ENCODE data around the gene EEF1G. TPM values are rescaled to one million over a fixed set of nuclear protein-coding genes. Genes with fewer than 3 reads are reported as not detected.

EEF1G gene
- total RNA-seq, 1 experiment from 2014 or later, result 2,004 TPM

- H3K4me1 ChIP-seq, result peaks cover 67% of the 10 kb centered on the region
- TF ChIP-seq, protein P1, sequence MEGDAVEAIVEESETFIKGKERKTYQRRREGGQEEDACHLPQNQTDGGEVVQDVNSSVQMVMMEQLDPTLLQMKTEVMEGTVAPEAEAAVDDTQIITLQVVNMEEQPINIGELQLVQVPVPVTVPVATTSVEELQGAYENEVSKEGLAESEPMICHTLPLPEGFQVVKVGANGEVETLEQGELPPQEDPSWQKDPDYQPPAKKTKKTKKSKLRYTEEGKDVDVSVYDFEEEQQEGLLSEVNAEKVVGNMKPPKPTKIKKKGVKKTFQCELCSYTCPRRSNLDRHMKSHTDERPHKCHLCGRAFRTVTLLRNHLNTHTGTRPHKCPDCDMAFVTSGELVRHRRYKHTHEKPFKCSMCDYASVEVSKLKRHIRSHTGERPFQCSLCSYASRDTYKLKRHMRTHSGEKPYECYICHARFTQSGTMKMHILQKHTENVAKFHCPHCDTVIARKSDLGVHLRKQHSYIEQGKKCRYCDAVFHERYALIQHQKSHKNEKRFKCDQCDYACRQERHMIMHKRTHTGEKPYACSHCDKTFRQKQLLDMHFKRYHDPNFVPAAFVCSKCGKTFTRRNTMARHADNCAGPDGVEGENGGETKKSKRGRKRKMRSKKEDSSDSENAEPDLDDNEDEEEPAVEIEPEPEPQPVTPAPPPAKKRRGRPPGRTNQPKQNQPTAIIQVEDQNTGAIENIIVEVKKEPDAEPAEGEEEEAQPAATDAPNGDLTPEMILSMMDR (IDR thresholded peaks at IDR 0.05; ENCODE audit: insufficient read depth in 1 of 2, low read depth in 1 of 2, low read length in 1 of 2, severe bottlenecking in 1 of 2, unreplicated experiment in 1 of 2), result no peak
- no peaks in the 10 kb centered on the region for H3K27me3 Mint-ChIP-seq (ENCODE audit: insufficient read depth, unreplicated experiment)
- CTCF ChIA-PET, result no interaction called here
- peak overlapping the region; percentile 63 for H3K27ac Mint-ChIP-seq (ENCODE audit: unreplicated experiment)
- BruUV-seq (replicated peaks), result no TSS peak
- H3K36me3 ChIP-seq (ENCODE audit: control insufficient read depth, insufficient read depth, low read length), result no peaks in the 10 kb centered on the region
- peak overlapping the region; percentile 13; the same call in 1 of the 2 replicates for H3K4me3 ChIP-seq (ENCODE audit: low read depth, low read length)
- peaks cover 72% of the 10 kb centered on the region for H3K36me3 Mint-ChIP-seq (ENCODE audit: insufficient read depth, unreplicated experiment)
- POLR2A ChIA-PET, result no interaction called here
- intact Hi-C loops (cut with micrococcal nuclease; ENCODE audit: unreplicated experiment), result no loop called here
- no peaks in the 10 kb centered on the region for H3K27me3 ChIP-seq (replicated peaks; ENCODE audit: control insufficient read depth, insufficient read depth, low read length)
- no peaks in the 10 kb centered on the region for H3K9me3 Mint-ChIP-seq (ENCODE audit: unreplicated experiment)
- peaks cover 41% of the 10 kb centered on the region for H3K4me1 Mint-ChIP-seq (ENCODE audit: low read depth, unreplicated experiment)
- H3K4me3 Mint-ChIP-seq (ENCODE audit: unreplicated experiment), result peak overlapping the region; percentile 100
- peak in 1 of 2 experiments; percentile 68 for DNase-seq
- H3K9me3 ChIP-seq, result no peaks in the 10 kb centered on the region
Observed at GRCh38 chr11:62548545-62549335, 25.0 kb downstream of the EEF1G start.

- Mint-ChIP-seq H3K9me3 (ENCODE audit: unreplicated experiment) (no peaks in the 10 kb centered on the region), H3K36me3 (ENCODE audit: insufficient read depth, unreplicated experiment) (peaks cover 69% of the 10 kb centered on the region), H3K27ac (ENCODE audit: unreplicated experiment) (peak overlapping the region; percentile 63), H3K4me3 (ENCODE audit: unreplicated experiment) (peak overlapping the region; percentile 100), H3K27me3 (ENCODE audit: insufficient read depth, unreplicated experiment) (no peaks in the 10 kb centered on the region), H3K4me1 (ENCODE audit: low read depth, unreplicated experiment) (peaks cover 38% of the 10 kb centered on the region)
- Histone ChIP-seq H3K36me3 (ENCODE audit: control insufficient read depth, insufficient read depth, low read length) (peaks cover 2% of the 10 kb centered on the region; the same call in 1 of the 2 replicates), H3K4me1 (peaks cover 67% of the 10 kb centered on the region), H3K9me3 (no peaks in the 10 kb centered on the region), H3K27me3 (replicated peaks; ENCODE audit: control insufficient read depth, insufficient read depth, low read length) (no peaks in the 10 kb centered on the region), H3K4me3 (ENCODE audit: low read depth, low read length) (peak overlapping the region; percentile 87)
- DNase-seq, result no peak
- intact Hi-C loops (cut with micrococcal nuclease; ENCODE audit: unreplicated experiment), result no loop called here
- CTCF ChIA-PET, result interaction anchor here (1.0 to 1.3 kb wide), 2 partner anchors 13 to 54 kb away, joined by 3 to 14 read pairs; partner anchors contain the start of gene MTA2
- BruUV-seq (replicated peaks), result TSS peak; percentile 59
- POLR2A ChIA-PET, result interaction anchor here (1.0 kb wide), 1 partner anchor 8 kb away, joined by 6 read pairs; no protein-coding TSS in a partner anchor
- TF ChIP-seq, protein P1 (IDR thresholded peaks at IDR 0.05; ENCODE audit: insufficient read depth in 1 of 2, low read depth in 1 of 2, low read length in 1 of 2, severe bottlenecking in 1 of 2, unreplicated experiment in 1 of 2), result no peak
Observed at GRCh38 chr11:62547691-62548281, 25.9 kb downstream of the EEF1G start.

- Mint-ChIP-seq H3K36me3 (ENCODE audit: insufficient read depth, unreplicated experiment) (peaks cover 68% of the 10 kb centered on the region), H3K27me3 (ENCODE audit: insufficient read depth, unreplicated experiment) (no peaks in the 10 kb centered on the region), H3K27ac (ENCODE audit: unreplicated experiment) (peak overlapping the region; percentile 63), H3K4me1 (ENCODE audit: low read depth, unreplicated experiment) (peaks cover 39% of the 10 kb centered on the region), H3K4me3 (ENCODE audit: unreplicated experiment) (peak overlapping the region; percentile 100), H3K9me3 (ENCODE audit: unreplicated experiment) (no peaks in the 10 kb centered on the region)
- H3K9me3 ChIP-seq, result no peaks in the 10 kb centered on the region
- H3K36me3 ChIP-seq (ENCODE audit: control insufficient read depth, insufficient read depth, low read length), result peaks cover 2% of the 10 kb centered on the region; the same call in 1 of the 2 replicates
- DNase-seq, result peak in 1 of 2 experiments; percentile 57
- H3K4me1 ChIP-seq, result peaks cover 68% of the 10 kb centered on the region
- CTCF ChIA-PET, result interaction anchor here (0.7 to 1.3 kb wide), 5 partner anchors 13 to 1388 kb away, joined by 3 to 14 read pairs (median 3); partner anchors contain the start of gene MTA2
- POLR2A ChIA-PET, result interaction anchor here (0.6 to 1.1 kb wide), 12 partner anchors 9 to 121 kb away, joined by 3 to 23 read pairs (median 6); partner anchors contain the start of genes B3GAT3, CSKMT, EEF1G and MTA2
- no TSS peak for BruUV-seq (replicated peaks)
- H3K27me3 ChIP-seq (replicated peaks; ENCODE audit: control insufficient read depth, insufficient read depth, low read length), result no peaks in the 10 kb centered on the region
- TF ChIP-seq, protein P1 (IDR thresholded peaks at IDR 0.05; ENCODE audit: insufficient read depth in 1 of 2, low read depth in 1 of 2, low read length in 1 of 2, severe bottlenecking in 1 of 2, unreplicated experiment in 1 of 2), result no peak
- intact Hi-C loops (cut with micrococcal nuclease; ENCODE audit: unreplicated experiment), result no loop called here
- peak overlapping the region; percentile 87 for H3K4me3 ChIP-seq (ENCODE audit: low read depth, low read length)
Observed at GRCh38 chr11:62546929-62547625, 26.6 kb downstream of the EEF1G start.

Measured in Caco-2 (cell line).